DMS 273 treated with DMSO at 0.1 percent for 48 hours (cell line): Measurements from ENCODE around the gene SLC35D1.
"Not testable (repeated sequence)": the region's sequence is repeated elsewhere in the genome, so short reads cannot be mapped to it uniquely, and the experiment has no call there.

Source experiments
- DNase-seq: peaks from one replicate; lab custom pipeline; 2025; lab: John Stamatoyannopoulos, UW

SLC35D1 gene

DNA sequence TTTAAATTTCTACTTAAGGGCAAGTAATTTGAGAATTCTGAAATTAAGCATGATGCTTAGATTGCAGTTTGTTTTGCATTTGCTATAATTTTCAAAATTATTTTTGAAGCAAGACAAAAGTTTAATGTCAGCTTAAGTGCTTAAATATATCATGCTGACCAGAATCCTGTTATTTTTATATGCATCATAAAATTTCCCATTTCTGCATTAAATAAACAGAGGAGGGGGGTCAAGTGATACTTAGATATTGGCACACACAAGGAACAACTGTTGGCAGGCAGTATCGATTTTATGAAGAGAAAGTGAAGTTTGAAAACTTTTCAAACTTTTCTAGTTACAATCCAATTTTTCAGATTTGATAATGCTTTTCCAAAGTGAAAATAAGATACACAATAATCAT is 68.1 kb downstream of the SLC35D1 start:
- no peak for DNase-seq

DNA sequence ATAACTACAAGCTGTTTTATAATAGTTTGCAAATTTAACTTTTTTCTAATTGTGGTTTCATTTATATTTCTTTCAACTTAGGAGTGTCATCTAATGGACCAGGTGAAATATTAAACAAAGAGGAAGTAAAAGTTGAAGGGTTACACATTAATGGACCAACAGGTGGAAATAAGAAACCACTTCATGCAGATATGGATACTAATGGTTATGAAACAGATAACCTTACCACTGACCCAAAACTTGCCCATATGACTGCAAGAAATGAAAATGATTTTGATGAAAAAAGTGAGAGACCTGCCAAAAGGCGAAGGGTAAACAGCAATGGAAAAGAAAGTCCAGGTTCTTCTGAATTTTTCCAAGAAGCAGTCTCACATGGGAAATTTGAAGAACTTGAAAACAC is 69.5 kb downstream of the SLC35D1 start:
- no peak for DNase-seq

DNA sequence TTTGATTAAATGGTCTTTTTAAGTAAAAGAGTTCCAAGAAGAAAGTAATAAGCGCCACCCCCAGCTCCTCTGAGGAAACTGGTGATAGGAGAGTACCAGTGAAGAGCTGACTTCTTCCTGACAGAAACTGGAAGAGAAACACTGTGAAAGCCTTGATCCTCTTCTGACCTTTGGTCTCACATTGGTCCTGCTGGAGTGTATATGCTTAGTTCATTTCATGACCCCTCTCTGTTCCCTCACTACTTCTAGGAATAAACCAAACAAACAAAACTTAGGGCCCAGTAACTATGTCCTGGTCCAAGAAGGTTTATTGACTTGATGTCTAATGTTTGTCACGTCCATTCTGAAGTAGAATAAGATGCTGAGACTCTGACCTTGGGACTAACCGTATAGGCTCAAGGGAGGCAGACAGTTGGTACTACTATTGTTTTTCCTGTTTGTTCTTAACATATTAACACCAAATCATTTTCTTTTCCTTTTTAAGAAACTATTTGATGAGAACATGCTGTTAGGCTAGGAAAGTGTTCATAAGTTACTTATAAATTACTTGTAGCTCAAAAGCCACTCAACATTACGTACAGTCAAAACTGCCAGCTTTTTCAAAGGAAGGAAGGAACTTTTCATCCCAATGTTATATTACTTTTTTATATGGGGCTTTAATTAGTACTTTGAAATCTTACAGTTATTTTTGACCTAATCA is 71.2 kb downstream of the SLC35D1 start:
- no peak for DNase-seq

DNA sequence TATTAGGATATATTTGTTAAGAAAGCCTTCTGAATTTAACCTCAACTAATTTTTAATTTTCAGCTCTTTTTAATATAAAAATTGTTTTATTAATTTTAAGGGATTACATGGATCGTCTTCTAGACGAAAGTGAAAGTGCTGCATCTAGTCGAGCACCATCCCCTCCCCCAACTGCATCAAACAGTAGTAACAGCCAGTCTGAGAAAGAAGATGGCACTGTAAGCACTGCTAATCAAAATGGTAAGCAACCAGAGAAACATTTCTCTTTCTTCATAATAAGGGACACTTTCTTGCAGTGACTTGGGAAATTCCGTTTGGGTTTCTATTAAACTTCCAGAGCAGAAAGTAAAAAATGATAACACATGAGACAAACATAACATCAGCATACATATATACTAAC is 72.3 kb downstream of the SLC35D1 start:
- no peak for DNase-seq

GRCh38 chr1:66980745-66981367 is 73.1 kb downstream of the SLC35D1 start:
- DNase-seq: no peak

DNA sequence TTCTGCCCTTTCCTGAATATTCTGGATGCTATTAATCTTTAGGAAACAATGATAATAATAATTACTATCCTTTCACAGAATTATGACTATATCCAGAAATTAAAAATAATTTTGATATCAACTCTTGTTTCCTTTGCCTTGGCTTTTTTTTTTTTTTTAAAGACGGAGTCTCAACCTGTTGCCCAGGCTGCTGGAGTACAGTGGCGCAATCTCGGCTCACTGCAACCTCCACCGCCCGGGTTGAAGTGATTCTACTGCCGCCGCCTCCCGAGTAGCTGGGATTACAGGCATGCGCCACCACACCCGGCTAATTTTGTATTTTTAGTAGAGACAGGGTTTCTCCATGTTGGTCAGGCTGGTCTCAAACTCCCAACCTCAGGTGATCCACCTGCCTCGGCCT is 74.3 kb downstream of the SLC35D1 start:
- not testable (repeated sequence) for DNase-seq

- no peak for DNase-seq
Observed at GRCh38 chr1:66978201-66978600, 75.7 kb downstream of the SLC35D1 start.

- no peak for DNase-seq
Observed at GRCh38 chr1:66968574-66968973, 85.4 kb downstream of the SLC35D1 start.

- not testable (repeated sequence) for DNase-seq
Observed at GRCh38 chr1:66966188-66966873, 87.6 kb downstream of the SLC35D1 start.

DNA sequence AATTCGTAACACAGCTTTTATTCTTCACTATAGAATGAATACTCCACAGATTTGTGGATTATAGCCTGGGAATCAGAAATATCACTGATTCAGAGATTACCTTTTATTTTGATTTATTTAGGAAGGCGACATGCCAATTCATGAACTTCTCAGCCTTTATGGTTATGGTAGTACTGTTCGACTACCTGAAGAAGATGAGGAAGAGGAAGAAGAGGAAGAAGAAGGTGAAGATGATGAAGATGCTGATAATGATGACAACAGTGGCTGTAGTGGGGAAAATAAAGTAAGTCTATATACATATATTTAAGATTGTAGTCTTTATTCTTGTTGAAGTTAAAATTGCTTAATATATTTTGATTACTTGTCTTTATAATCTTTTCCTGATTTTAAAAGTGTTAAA is 96.0 kb downstream of the SLC35D1 start:
- DNase-seq: no peak

GRCh38 chr1:66954208-66954607 is 99.7 kb downstream of the SLC35D1 start:
- no peak for DNase-seq

GRCh38 chr1:66951513-66951912 is 102.4 kb downstream of the SLC35D1 start:
- DNase-seq: no peak
